Lower leg skin (tissue), 3 donors: ENCODE results near the gene PTGES2.

Experiments used
- CTCF ChIP-seq, 3 donors: fragments of 450-650 bp; IDR thresholded peaks; one replicate each; pipeline ENCODE4 v1.5.1; 2016; ENCODE audit warnings: antibody characterized with exemption in 3 of 3, mild to moderate bottlenecking in 3 of 3, moderate library complexity in 2 of 3
- POLR2A ChIP-seq, 2 donors: fragments of 450-650 bp; IDR thresholded peaks; one replicate each; pipeline ENCODE4 v1.6.1; 2016 to 2017; ENCODE audit warnings: antibody characterized with exemption in 2 of 2, mild to moderate bottlenecking in 1 of 2, moderate library complexity in 1 of 2

GRCh38 chr9:128159784-128160602, 32.5 kb upstream of the PTGES2 start, which contains the start of gene BBLN:
- peak in 1 of 2 donors; percentile 9 for TF ChIP-seq POLR2A (IDR thresholded peaks at IDR 0.05)
- TF ChIP-seq CTCF (IDR thresholded peaks at IDR 0.05) = no peak
